OCI-LY3 (cell line): Measurements from ENCODE around the gene STK39.

ENCODE experiments used
- CTCF ChIP-seq: fragments of 200-600, 300-600 bp; sonication (generic); IDR thresholded peaks from 2 replicates; pipeline ENCODE4 v1.5.1; 2014; ENCODE audit warnings: antibody characterized with exemption, low read length, low read depth
- EZH2phosphoT487 ChIP-seq: fragments of 200-600 bp; shearing (Covaris generic); IDR thresholded peaks from 2 replicates; pipeline ENCODE4 v1.6.1; 2018; ENCODE audit warnings: antibody characterized with exemption, mixed run types, low read depth

GRCh38 chr2:167965907-167966761 is 281.3 kb downstream of the STK39 start:
- TF ChIP-seq CTCF (no peak), EZH2phosphoT487 (no peak)
